22Rv1 (cell line): Measurements from ENCODE around the gene SEC14L3.
"Not testable (repeated sequence)": the region's sequence is repeated elsewhere in the genome, so short reads cannot be mapped to it uniquely, and the experiment has no call there.

ENCODE experiments used
- H3K27ac ChIP-seq: fragments of 450-650 bp; 2 replicates; pipeline ENCODE4 v1.5.1; 2017
- CTCF ChIP-seq: fragments of 450-650 bp; IDR thresholded peaks from 2 replicates; pipeline ENCODE4 v1.5.1; 2017; ENCODE audit warnings: mild to moderate bottlenecking
- ZFX ChIP-seq: fragments of 450-650 bp; IDR thresholded peaks from 2 replicates; pipeline ENCODE4 v1.6.1; 2017; ENCODE audit warnings: antibody characterized with exemption, borderline replicate concordance

The SEC14L3 gene

GRCh38 chr22:30455075-30455840 is 16.6 kb downstream of the SEC14L3 start:
- TF ChIP-seq CTCF (no peak), ZFX (no peak)
- no peak overlapping the region for H3K27ac ChIP-seq

- no peak overlapping the region for H3K27ac ChIP-seq
- no peak for TF ChIP-seq ZFX
Observed at GRCh38 chr22:30453731-30454510, 17.9 kb downstream of the SEC14L3 start.

GRCh38 chr22:30452861-30453260 is 19.0 kb downstream of the SEC14L3 start:
- no peak overlapping the region for H3K27ac ChIP-seq
- TF ChIP-seq CTCF: no peak
- TF ChIP-seq ZFX: no peak

GRCh38 chr22:30451488-30451887 is 20.3 kb downstream of the SEC14L3 start:
- H3K27ac ChIP-seq: not testable (repeated sequence)

- no peak for TF ChIP-seq CTCF
- no peak for TF ChIP-seq ZFX
Observed at GRCh38 chr22:30447656-30448055, 24.2 kb downstream of the SEC14L3 start.

GRCh38 chr22:30445438-30446145 is 26.2 kb downstream of the SEC14L3 start:
- H3K27ac ChIP-seq: no peak overlapping the region
- TF ChIP-seq ZFX: no peak
- TF ChIP-seq CTCF: peak; percentile 59

More at GRCh38 chr22:30447656-30448055, 24.2 kb downstream of the SEC14L3 start:
- H3K27ac ChIP-seq: no peak overlapping the region

- no peak for TF ChIP-seq ZFX
- TF ChIP-seq CTCF: peak; percentile 83
- no peak overlapping the region for H3K27ac ChIP-seq
Observed at GRCh38 chr22:30444632-30445437, 27.0 kb downstream of the SEC14L3 start.
